GM23338 (cell line): ENCODE measurements around the gene CD302. TPM values are rescaled to one million over a fixed set of nuclear protein-coding genes. Genes with fewer than 3 reads are reported as not detected.

Source experiments
- CTCF ChIP-seq, 2 experiments: fragments of 200-600 bp in 1 of 2; sonication (generic) in 1 of 2; conservative IDR thresholded peaks; 2 replicates each; pipeline versions ENCODE4 v1.5.1 to v1.6.1; 2016 to 2017; ENCODE audit warnings: antibody characterized with exemption in 2 of 2, low read depth in 2 of 2, mild to moderate bottlenecking in 2 of 2, moderate library complexity in 1 of 2
- EZH2 ChIP-seq: fragments of 200-600 bp; sonication (generic); IDR thresholded peaks from one replicate; pipeline ENCODE4 v1.8.0; 2017; ENCODE audit warnings: antibody characterized with exemption, mild to moderate bottlenecking, low read depth; ENCODE audit not compliant: unreplicated experiment
- EZH2phosphoT487 ChIP-seq: fragments of 200-600 bp; sonication (generic); IDR thresholded peaks from one replicate; pipeline ENCODE4 v1.8.1; 2018; ENCODE audit warnings: antibody characterized with exemption; ENCODE audit not compliant: unreplicated experiment
- JUNB ChIP-seq: IDR thresholded peaks from one replicate; pipeline ENCODE4 v1.6.1; 2016; ENCODE audit warnings: antibody characterized with exemption; ENCODE audit not compliant: unreplicated experiment
- NANOG ChIP-seq: IDR thresholded peaks from 2 replicates; pipeline ENCODE4 v1.6.1; 2016; ENCODE audit warnings: antibody characterized with exemption, borderline replicate concordance
- POLR2AphosphoS5 ChIP-seq: IDR thresholded peaks from 2 replicates; pipeline ENCODE4 v1.6.1; 2016; ENCODE audit warnings: antibody characterized with exemption, low read depth
- REST ChIP-seq: IDR thresholded peaks from one replicate; pipeline ENCODE4 v1.6.1; 2018; ENCODE audit warnings: antibody characterized with exemption; ENCODE audit not compliant: unreplicated experiment
- STAT1 ChIP-seq: IDR thresholded peaks from one replicate; pipeline ENCODE4 v1.6.1; 2016; ENCODE audit warnings: antibody characterized with exemption; ENCODE audit not compliant: unreplicated experiment
- ZNF114 ChIP-seq: fragments of 250-450 bp; sonication (Bioruptor Pico); IDR thresholded peaks from 2 replicates; pipeline ENCODE4 v1.5.0; 2020; ENCODE audit warnings: mild to moderate bottlenecking, moderate library complexity
- ZNF331 ChIP-seq: fragments of 250-450 bp; sonication (Bioruptor Pico); IDR thresholded peaks from 2 replicates; pipeline ENCODE4 v1.5.0; 2020; ENCODE audit warnings: low read depth, mild to moderate bottlenecking, moderate library complexity
- ZNF462 ChIP-seq: fragments of 250-450 bp; sonication (Bioruptor Pico); IDR thresholded peaks from 2 replicates; pipeline ENCODE4 v1.5.0; 2020; ENCODE audit warnings: mild to moderate bottlenecking, moderate library complexity
- polyA plus RNA-seq: library from polyadenylated mRNA; unstranded; fragments of >200 nt; fragmentation: Nextera tagmentation; extraction: Ambion mirVana; gene quantifications from 2 replicates; pipeline ENCODE4 v1.2.1, GENCODE V29; 2016
- total RNA-seq: library from RNA; depleted of rRNA; stranded (reverse); fragments of >200 nt; shearing (Covaris generic); gene quantifications from 2 replicates; pipeline ENCODE4 v1.2.3, GENCODE V29; 2014

Gene CD302
- total and polyA plus RNA-seq, 2 experiments from 2014 or later: 1.6 to 1.9 TPM

- TF ChIP-seq ZNF462 (no peak), CTCF (conservative IDR thresholded peaks at IDR 0.05; ENCODE audit: low read depth in 2 of 2) (no peak), JUNB (no peak), ZNF331 (CRISPR knock-in tag) (no peak), NANOG (no peak), EZH2phosphoT487 (no peak), REST (no peak), ZNF114 (CRISPR knock-in tag) (no peak), STAT1 (no peak), EZH2 (no peak), POLR2AphosphoS5 (no peak)
Observed at GRCh38 chr2:159750873-159751272, 47.1 kb downstream of the CD302 start (continued).
